Esophagus muscularis mucosa (tissue), 4 donors: ENCODE measurements around the gene DNAH10. TPM values are rescaled to one million over a fixed set of nuclear protein-coding genes. Genes with fewer than 3 reads are reported as not detected.
"Not testable (repeated sequence)": the region's sequence is repeated elsewhere in the genome, so short reads cannot be mapped to it uniquely, and the experiment has no call there.

Source experiments
- DNase-seq: peaks from one replicate; pipeline ENCODE4 v3.0.0-alpha.2; 2017; ENCODE audit errors: extremely low spot score
- H3K27ac ChIP-seq, 4 donors: fragments of 200-600 bp; sonication (generic); replicated peaks in 1 of 4; 1 replicate in 3 of 4; 2 replicates in 1 of 4; pipeline ENCODE4 v1.5.1; 2016 to 2019; ENCODE audit warnings: mild to moderate bottlenecking in 1 of 4
- H3K27me3 ChIP-seq, 4 donors: fragments of 200-600 bp; sonication (generic); one replicate each; pipeline versions ENCODE4 v1.5.1 to v1.6.0; 2016 to 2019
- H3K36me3 ChIP-seq, 4 donors: fragments of 200-600 bp; sonication (generic); one replicate each; pipeline ENCODE4 v1.5.1; 2016 to 2019
- H3K4me1 ChIP-seq, 4 donors: fragments of 200-600 bp; sonication (generic); one replicate each; pipeline ENCODE4 v1.5.1; 2016 to 2019
- H3K4me3 ChIP-seq, 4 donors: fragments of 200-600 bp; sonication (generic); 1 replicate in 2 of 4; 2 replicates in 2 of 4; pipeline ENCODE4 v1.5.1; 2016 to 2019; ENCODE audit warnings: mild to moderate bottlenecking in 4 of 4, moderate library complexity in 1 of 4
- H3K9me3 ChIP-seq, 4 donors: fragments of 200-600 bp; sonication (generic); 1 replicate in 3 of 4; 2 replicates in 1 of 4; pipeline ENCODE4 v1.5.1; 2016 to 2019
- CTCF ChIP-seq, 3 experiments: fragments of 200-600 bp in 2 of 3; fragments of 450-650 bp in 1 of 3; sonication (generic) in 2 of 3; IDR thresholded peaks; one replicate each; pipeline ENCODE4 v1.5.1; 2017 to 2019; ENCODE audit warnings: antibody characterized with exemption in 3 of 3, mild to moderate bottlenecking in 2 of 3, moderate library complexity in 1 of 3
- EP300 ChIP-seq: sonication (generic); formaldehyde crosslinking; IDR thresholded peaks from one replicate; pipeline ENCODE4 v1.6.1; 2017; ENCODE audit warnings: antibody characterized with exemption
- POLR2A ChIP-seq: fragments of 450-650 bp; IDR thresholded peaks from one replicate; pipeline ENCODE4 v1.6.1; 2017; ENCODE audit warnings: antibody characterized with exemption, moderate library complexity, mild to moderate bottlenecking, low read depth
- POLR2AphosphoS5 ChIP-seq, 2 donors: sonication (generic); formaldehyde crosslinking; IDR thresholded peaks; one replicate each; pipeline ENCODE4 v1.6.1; 2017; ENCODE audit warnings: antibody characterized with exemption in 2 of 2
- WGBS: methylation state at CpG from one replicate; pipeline ENCODE4 v1.1.5; 2018; 5-methylcytosine and 5-hydroxymethylcytosine counted together
- intact Hi-C: fragments of 100-400 bp; cut with DNase I; formaldehyde crosslinking; loops from one replicate; pipeline ENCODE4 v1.15.1; 2023
- total RNA-seq, 4 donors: library from RNA; depleted of rRNA; stranded (reverse); fragments of >200 nt; gene quantifications; one replicate each; pipeline versions ENCODE4 v1.1.0 to v1.2.1, GENCODE V29; 2016

Gene DNAH10
- total RNA-seq, 4 donors from 2014 or later = 0.06 to 1.3 TPM; not detected in 2

GRCh38 chr12:123906711-123907420 is 144.8 kb downstream of the DNAH10 start:
- intact Hi-C loops = loop anchor here (5.0 kb wide), 1 partner anchor 75 kb away; no protein-coding TSS in a partner anchor
- H3K27ac ChIP-seq = no peak overlapping the region
- DNase-seq = no peak
- H3K9me3 ChIP-seq = no peaks in the 10 kb centered on the region
- 96% methylated on average over 7 of the region's 7 CpGs for WGBS
- peaks cover 0 to 24% (median 0%) of the 10 kb centered on the region in 4 donors for H3K27me3 ChIP-seq
- TF ChIP-seq CTCF (IDR thresholded peaks at IDR 0.05) (no peak), POLR2AphosphoS5 (IDR thresholded peaks at IDR 0.05) (no peak), POLR2A (no peak), EP300 (no peak)
- no peaks in the 10 kb centered on the region for H3K36me3 ChIP-seq
- no peaks in the 10 kb centered on the region for H3K4me1 ChIP-seq
- no peak overlapping the region for H3K4me3 ChIP-seq

- no peak for DNase-seq
- no peak for TF ChIP-seq POLR2AphosphoS5 (IDR thresholded peaks at IDR 0.05)
- no peak for TF ChIP-seq POLR2A
- no peak overlapping the region for H3K27ac ChIP-seq
- intact Hi-C loops = loop anchor here (5.0 kb wide), 1 partner anchor 74 kb away; no protein-coding TSS in a partner anchor
- H3K4me3 ChIP-seq = no peak overlapping the region
- no peaks in the 10 kb centered on the region for H3K9me3 ChIP-seq
- 77% methylated on average over 11 of the region's 12 CpGs for WGBS
- peaks cover 0 to 14% (median 0%) of the 10 kb centered on the region in 4 donors for H3K27me3 ChIP-seq
- no peaks in the 10 kb centered on the region for H3K36me3 ChIP-seq
- no peaks in the 10 kb centered on the region for H3K4me1 ChIP-seq
Measured at GRCh38 chr12:123907726-123908476, 145.8 kb downstream of the DNAH10 start.

- Histone ChIP-seq H3K27me3 (peaks cover 0 to 2% (median 0%) of the 10 kb centered on the region in 4 donors), H3K9me3 (no peaks in the 10 kb centered on the region), H3K4me1 (no peaks in the 10 kb centered on the region), H3K36me3 (no peaks in the 10 kb centered on the region), H3K4me3 (no peak overlapping the region), H3K27ac (no peak overlapping the region)
- intact Hi-C loops = loop anchor here (5.0 kb wide), 1 partner anchor 73 kb away; no protein-coding TSS in a partner anchor
- WGBS = 80% methylated on average over 31 of the region's 37 CpGs
- no peak for TF ChIP-seq CTCF (IDR thresholded peaks at IDR 0.05)
- TF ChIP-seq EP300 = no peak
- no peak for TF ChIP-seq POLR2A
- TF ChIP-seq POLR2AphosphoS5 (IDR thresholded peaks at IDR 0.05) = no peak
- DNase-seq = no peak
Measured at GRCh38 chr12:123908884-123909725, 147.0 kb downstream of the DNAH10 start.

GRCh38 chr12:123910057-123910456 is 148.0 kb downstream of the DNAH10 start:
- Histone ChIP-seq H3K4me1 (no peaks in the 10 kb centered on the region), H3K27me3 (peaks cover 0 to 10% (median 0%) of the 10 kb centered on the region in 4 donors), H3K4me3 (no peak overlapping the region), H3K27ac (no peak overlapping the region), H3K36me3 (no peaks in the 10 kb centered on the region), H3K9me3 (no peaks in the 10 kb centered on the region)
- no peak for DNase-seq
- intact Hi-C loops = no loop called here
- WGBS = 97% methylated on average over 7 of the region's 8 CpGs
- TF ChIP-seq EP300 (no peak), POLR2AphosphoS5 (IDR thresholded peaks at IDR 0.05) (no peak)

- Histone ChIP-seq H3K4me1 (no peaks in the 10 kb centered on the region), H3K9me3 (no peaks in the 10 kb centered on the region), H3K27me3 (peaks cover 0 to 12% (median 0%) of the 10 kb centered on the region in 4 donors), H3K27ac (no peak overlapping the region), H3K4me3 (no peak overlapping the region), H3K36me3 (no peaks in the 10 kb centered on the region)
- intact Hi-C loops = no loop called here
- DNase-seq = no peak
- TF ChIP-seq EP300 (no peak), CTCF (IDR thresholded peaks at IDR 0.05) (no peak), POLR2A (no peak), POLR2AphosphoS5 (IDR thresholded peaks at IDR 0.05) (no peak)
- WGBS = 77% methylated on average over 5 of the region's 5 CpGs
Measured at GRCh38 chr12:123910761-123911193, 148.7 kb downstream of the DNAH10 start.

- H3K9me3 ChIP-seq, H3K4me1 ChIP-seq, H3K36me3 ChIP-seq, DNase-seq, H3K27ac ChIP-seq, intact Hi-C loops, H3K4me3 ChIP-seq: not testable (repeated sequence)
- no CpG with 5 or more reads among the region's 9 CpGs for WGBS
- H3K27me3 ChIP-seq = peaks cover 0 to 20% (median 0%) of the 10 kb centered on the region in 4 donors
Measured at GRCh38 chr12:123911672-123912409, 149.7 kb downstream of the DNAH10 start.
